Stimulated activated effector memory CD8-positive, alpha-beta T cell treated with anti-CD3 and anti-CD28 coated beads, Interleukin-12 subunit alpha, Interleukin-12 subunit beta, amount 100 ng/mL, for 72 hours (primary cell): ENCODE measurements around the gene DNAJB2.
"Not testable (repeated sequence)": the region's sequence is repeated elsewhere in the genome, so short reads cannot be mapped to it uniquely, and the experiment has no call there.

Source experiments
- ATAC-seq: fragments of 150-1000 bp; cut with Tn5 transposase; 2 replicates; pipeline ENCODE4 v1.10.0; 2021
- DNase-seq, 2 donors: peaks; one replicate each; pipeline ENCODE4 v3.0.0; 2021 to 2022; ENCODE audit warnings: low spot score in 2 of 2
- H3K27ac Mint-ChIP-seq: one replicate; pipeline ENCODE4 v1.8.0; 2022; ENCODE audit warnings: mild to moderate bottlenecking, mixed read lengths
- H3K36me3 Mint-ChIP-seq: one replicate; pipeline ENCODE4 v1.8.0; 2022; ENCODE audit warnings: mild to moderate bottlenecking, mixed read lengths
- H3K4me1 Mint-ChIP-seq: one replicate; pipeline ENCODE4 v1.8.0; 2022; ENCODE audit warnings: mixed read lengths
- H3K4me3 Mint-ChIP-seq: one replicate; pipeline ENCODE4 v1.8.0; 2022; ENCODE audit warnings: mild to moderate bottlenecking, mixed read lengths
- H3K9me3 Mint-ChIP-seq: one replicate; pipeline ENCODE4 v1.8.0; 2022; ENCODE audit warnings: mixed read lengths

The DNAJB2 gene

GRCh38 chr2:219297766-219298456 lies 18.7 kb downstream of the DNAJB2 start:
- H3K9me3 Mint-ChIP-seq: no peaks in the 10 kb centered on the region
- H3K36me3 Mint-ChIP-seq: peaks cover 7% of the 10 kb centered on the region
- no peak for ATAC-seq
- peaks cover 26% of the 10 kb centered on the region for H3K4me1 Mint-ChIP-seq
- no peak for DNase-seq
- H3K27ac Mint-ChIP-seq: no peak overlapping the region
- H3K4me3 Mint-ChIP-seq: no peak overlapping the region

GRCh38 chr2:219298759-219299371 lies 19.7 kb downstream of the DNAJB2 start:
- Mint-ChIP-seq H3K9me3 (no peaks in the 10 kb centered on the region), H3K36me3 (peaks cover 7% of the 10 kb centered on the region), H3K27ac (peak overlapping the region; percentile 50), H3K4me3 (peak overlapping the region; percentile 66), H3K4me1 (peaks cover 24% of the 10 kb centered on the region)
- DNase-seq (peak; percentile 97), ATAC-seq (peak; percentile 72)

- DNase-seq (no peak), ATAC-seq (no peak)
- peak overlapping the region; percentile 50 for H3K27ac Mint-ChIP-seq
- H3K36me3 Mint-ChIP-seq: peaks cover 7% of the 10 kb centered on the region
- no peaks in the 10 kb centered on the region for H3K9me3 Mint-ChIP-seq
- H3K4me3 Mint-ChIP-seq: peak overlapping the region; percentile 66
- H3K4me1 Mint-ChIP-seq: peaks cover 19% of the 10 kb centered on the region
These were observed 20.2 kb downstream of the DNAJB2 start for GRCh38 chr2:219299372-219299760.

- peaks cover 16% of the 10 kb centered on the region for H3K4me1 Mint-ChIP-seq
- no peak for ATAC-seq
- H3K36me3 Mint-ChIP-seq: peaks cover 7% of the 10 kb centered on the region
- no peaks in the 10 kb centered on the region for H3K9me3 Mint-ChIP-seq
- no peak for DNase-seq
- no peak overlapping the region for H3K27ac Mint-ChIP-seq
- H3K4me3 Mint-ChIP-seq: peak overlapping the region; percentile 66
These were observed 20.9 kb downstream of the DNAJB2 start for GRCh38 chr2:219300022-219300421.

- Mint-ChIP-seq H3K9me3 (no peaks in the 10 kb centered on the region), H3K4me1 (peaks cover 6% of the 10 kb centered on the region), H3K4me3 (no peak overlapping the region), H3K27ac (no peak overlapping the region), H3K36me3 (peaks cover 7% of the 10 kb centered on the region)
- no peak for DNase-seq
- no peak for ATAC-seq
These were observed 23.3 kb downstream of the DNAJB2 start for GRCh38 chr2:219302412-219302968.

GRCh38 chr2:219304223-219304622 lies 25.1 kb downstream of the DNAJB2 start:
- H3K27ac Mint-ChIP-seq: no peak overlapping the region
- H3K9me3 Mint-ChIP-seq: no peaks in the 10 kb centered on the region
- H3K4me3 Mint-ChIP-seq: no peak overlapping the region
- peaks cover under 1% of the 10 kb centered on the region for H3K36me3 Mint-ChIP-seq
- no peak for DNase-seq
- H3K4me1 Mint-ChIP-seq: no peaks in the 10 kb centered on the region
- no peak for ATAC-seq

- DNase-seq: no peak
- Mint-ChIP-seq H3K27ac (no peak overlapping the region), H3K4me1 (no peaks in the 10 kb centered on the region), H3K9me3 (no peaks in the 10 kb centered on the region), H3K4me3 (no peak overlapping the region), H3K36me3 (no peaks in the 10 kb centered on the region)
- no peak for ATAC-seq
These were observed 26.9 kb downstream of the DNAJB2 start for GRCh38 chr2:219306047-219306446.

- ATAC-seq: peak; percentile 85
- no peaks in the 10 kb centered on the region for H3K4me1 Mint-ChIP-seq
- H3K4me3 Mint-ChIP-seq: no peak overlapping the region
- no peak overlapping the region for H3K27ac Mint-ChIP-seq
- no peaks in the 10 kb centered on the region for H3K36me3 Mint-ChIP-seq
- DNase-seq: peak; percentile 61 to 76
- no peaks in the 10 kb centered on the region for H3K9me3 Mint-ChIP-seq
These were observed 29.3 kb downstream of the DNAJB2 start for GRCh38 chr2:219308142-219309101.

- DNase-seq: no peak
- no peak for ATAC-seq
- no peak within 1 kb of the TSS for H3K27ac Mint-ChIP-seq
- H3K4me1 Mint-ChIP-seq: no peaks in the 10 kb centered on the region
- no peaks in the 10 kb centered on the region for H3K9me3 Mint-ChIP-seq
- no peak within 1 kb of the TSS for H3K4me3 Mint-ChIP-seq
- H3K36me3 Mint-ChIP-seq: no peaks in the 10 kb centered on the region
These were observed 30.1 kb downstream of the DNAJB2 start, which contains the start of gene PTPRN for GRCh38 chr2:219309278-219309677. Gene PTPRN (minus strand): TSS chr2:219309401. CDS start chr2:219309332, 69 bp downstream.

GRCh38 chr2:219312683-219313263 lies 33.6 kb downstream of the DNAJB2 start:
- not testable (repeated sequence) for ATAC-seq, DNase-seq, H3K4me3 Mint-ChIP-seq, H3K4me1 Mint-ChIP-seq, H3K36me3 Mint-ChIP-seq, H3K9me3 Mint-ChIP-seq, H3K27ac Mint-ChIP-seq

GRCh38 chr2:219314804-219315468 lies 35.8 kb downstream of the DNAJB2 start:
- Mint-ChIP-seq H3K36me3 (no peaks in the 10 kb centered on the region), H3K4me1 (no peaks in the 10 kb centered on the region), H3K27ac (no peak overlapping the region), H3K9me3 (no peaks in the 10 kb centered on the region), H3K4me3 (no peak overlapping the region)
- DNase-seq: no peak
- ATAC-seq: no peak

- H3K36me3 Mint-ChIP-seq: no peaks in the 10 kb centered on the region
- no peaks in the 10 kb centered on the region for H3K9me3 Mint-ChIP-seq
- H3K27ac Mint-ChIP-seq: no peak overlapping the region
- no peaks in the 10 kb centered on the region for H3K4me1 Mint-ChIP-seq
- no peak for DNase-seq
- ATAC-seq: no peak
- no peak overlapping the region for H3K4me3 Mint-ChIP-seq
These were observed 44.3 kb downstream of the DNAJB2 start for GRCh38 chr2:219323434-219323833.

GRCh38 chr2:219325136-219325535 lies 46.0 kb downstream of the DNAJB2 start:
- no peaks in the 10 kb centered on the region for H3K4me1 Mint-ChIP-seq
- DNase-seq (no peak), ATAC-seq (no peak)
- no peak overlapping the region for H3K27ac Mint-ChIP-seq
- no peak overlapping the region for H3K4me3 Mint-ChIP-seq
- H3K36me3 Mint-ChIP-seq: no peaks in the 10 kb centered on the region
- no peaks in the 10 kb centered on the region for H3K9me3 Mint-ChIP-seq

GRCh38 chr2:219325657-219326315 lies 46.6 kb downstream of the DNAJB2 start:
- Mint-ChIP-seq H3K9me3 (no peaks in the 10 kb centered on the region), H3K27ac (no peak overlapping the region), H3K4me3 (no peak overlapping the region), H3K36me3 (no peaks in the 10 kb centered on the region), H3K4me1 (no peaks in the 10 kb centered on the region)
- DNase-seq: no peak
- no peak for ATAC-seq
